Naive thymus-derived CD4-positive, alpha-beta T cell (primary cell): ENCODE measurements around the gene CHRNB2. TPM values are rescaled to one million over a fixed set of nuclear protein-coding genes. Genes with fewer than 3 reads are reported as not detected.
A peak's percentile ranks its signal among the peaks of the same experiment; 100 is the strongest.

Experiments
- ATAC-seq: fragments of 150-1000 bp; cut with Tn5 transposase; 2 replicates; pipeline ENCODE4 v1.10.0; 2021; ENCODE audit warnings: mild to moderate bottlenecking, moderate library complexity
- CTCF ChIA-PET: fragments of 350-600 bp; sonication (Branson Sonifier 250); formaldehyde crosslinking; loops from one replicate; lab custom pipeline; 2021; ENCODE audit warnings: antibody characterized with exemption; lab: Charles Lee
- POLR2A ChIA-PET: fragments of 350-600 bp; sonication (Branson Sonifier 250); formaldehyde crosslinking; loops from one replicate; lab custom pipeline; 2021; ENCODE audit warnings: antibody characterized with exemption, inconsistent platforms; lab: Charles Lee
- DNase-seq, 9 donors: peaks; one replicate each; pipeline versions ENCODE4 v3.0.0 to v3.0.0-alpha.2; 2020 to 2022; ENCODE audit warnings: mixed read lengths in 1 of 9
- H3K27ac ChIP-seq: one replicate; pipeline ENCODE4 v1.7.0; 2013; ENCODE audit warnings: mild to moderate bottlenecking, low read depth, low read length, moderate library complexity
- H3K27me3 ChIP-seq, 2 donors: one replicate each; pipeline ENCODE4 v1.7.0; 2013; ENCODE audit warnings: low read length in 2 of 2, mild to moderate bottlenecking in 2 of 2, moderate library complexity in 2 of 2; ENCODE audit not compliant: control insufficient read depth in 2 of 2, insufficient read depth in 2 of 2
- H3K36me3 ChIP-seq, 3 experiments: 1 replicate in 2 of 3; 2 replicates in 1 of 3; pipeline ENCODE4 v1.7.0; 2013; ENCODE audit warnings: low read length in 3 of 3, mild to moderate bottlenecking in 3 of 3, moderate library complexity in 1 of 3; ENCODE audit not compliant: insufficient read depth in 3 of 3, control insufficient read depth in 2 of 3
- H3K4me1 ChIP-seq, 2 donors: one replicate each; pipeline ENCODE4 v1.7.0; 2013; ENCODE audit warnings: low read length in 2 of 2, mild to moderate bottlenecking in 2 of 2, moderate library complexity in 1 of 2; ENCODE audit not compliant: control insufficient read depth in 2 of 2, insufficient read depth in 2 of 2
- H3K4me3 ChIP-seq: 2 replicates; pipeline ENCODE4 v1.7.0; 2013; ENCODE audit warnings: mild to moderate bottlenecking, low read length
- H3K9me3 ChIP-seq, 3 experiments: 1 replicate in 2 of 3; 2 replicates in 1 of 3; pipeline ENCODE4 v1.7.0; 2013; ENCODE audit warnings: low read length in 3 of 3; ENCODE audit not compliant: control insufficient read depth in 2 of 3
- H3K27ac Mint-ChIP-seq, 9 donors: one replicate each; pipeline ENCODE4 v1.8.0; 2020 to 2022; ENCODE audit warnings: mixed read lengths in 9 of 9, mild to moderate bottlenecking in 8 of 9, moderate library complexity in 5 of 9, inconsistent platforms in 2 of 9
- H3K27me3 Mint-ChIP-seq, 5 donors: one replicate each; pipeline ENCODE4 v1.8.0; 2021 to 2022; ENCODE audit warnings: mixed read lengths in 5 of 5, mild to moderate bottlenecking in 1 of 5
- H3K36me3 Mint-ChIP-seq, 5 donors: one replicate each; pipeline ENCODE4 v1.8.0; 2020 to 2022; ENCODE audit warnings: mixed read lengths in 5 of 5, mild to moderate bottlenecking in 3 of 5, inconsistent platforms in 1 of 5
- H3K4me1 Mint-ChIP-seq, 7 donors: one replicate each; pipeline ENCODE4 v1.8.0; 2020 to 2022; ENCODE audit warnings: mixed read lengths in 7 of 7, mild to moderate bottlenecking in 3 of 7, inconsistent platforms in 1 of 7
- H3K4me3 Mint-ChIP-seq, 10 donors: one replicate each; pipeline ENCODE4 v1.8.0; 2020 to 2022; ENCODE audit warnings: mild to moderate bottlenecking in 10 of 10, mixed read lengths in 10 of 10, moderate library complexity in 6 of 10, inconsistent platforms in 2 of 10
- H3K9me3 Mint-ChIP-seq, 11 donors: one replicate each; pipeline ENCODE4 v1.8.0; 2020 to 2022; ENCODE audit warnings: mixed read lengths in 11 of 11, mild to moderate bottlenecking in 4 of 11, inconsistent platforms in 1 of 11, moderate library complexity in 1 of 11
- intact Hi-C, 2 donors: fragments of 100-400 bp; cut with micrococcal nuclease; formaldehyde crosslinking; loops; one replicate each; pipeline ENCODE4 v1.15.1; 2023
- polyA plus RNA-seq, 2 donors: library from polyadenylated mRNA; unstranded; fragments of 300-500 nt; fragmentation: Illumina TruSeq; gene quantifications; one replicate each; pipeline ENCODE4 v1.2.3, GENCODE V29; 2021
- total RNA-seq, 6 experiments: library from RNA in 5 of 6; stranded (reverse) in 5 of 6; gene quantifications; 1 replicate in 5 of 6; 2 replicates in 1 of 6; pipeline ENCODE4 v1.2.3 and lab custom pipeline; 2021 to 2026

The CHRNB2 gene
- total and polyA plus RNA-seq, 7 experiments from 2014 or later: not detected

DNA sequence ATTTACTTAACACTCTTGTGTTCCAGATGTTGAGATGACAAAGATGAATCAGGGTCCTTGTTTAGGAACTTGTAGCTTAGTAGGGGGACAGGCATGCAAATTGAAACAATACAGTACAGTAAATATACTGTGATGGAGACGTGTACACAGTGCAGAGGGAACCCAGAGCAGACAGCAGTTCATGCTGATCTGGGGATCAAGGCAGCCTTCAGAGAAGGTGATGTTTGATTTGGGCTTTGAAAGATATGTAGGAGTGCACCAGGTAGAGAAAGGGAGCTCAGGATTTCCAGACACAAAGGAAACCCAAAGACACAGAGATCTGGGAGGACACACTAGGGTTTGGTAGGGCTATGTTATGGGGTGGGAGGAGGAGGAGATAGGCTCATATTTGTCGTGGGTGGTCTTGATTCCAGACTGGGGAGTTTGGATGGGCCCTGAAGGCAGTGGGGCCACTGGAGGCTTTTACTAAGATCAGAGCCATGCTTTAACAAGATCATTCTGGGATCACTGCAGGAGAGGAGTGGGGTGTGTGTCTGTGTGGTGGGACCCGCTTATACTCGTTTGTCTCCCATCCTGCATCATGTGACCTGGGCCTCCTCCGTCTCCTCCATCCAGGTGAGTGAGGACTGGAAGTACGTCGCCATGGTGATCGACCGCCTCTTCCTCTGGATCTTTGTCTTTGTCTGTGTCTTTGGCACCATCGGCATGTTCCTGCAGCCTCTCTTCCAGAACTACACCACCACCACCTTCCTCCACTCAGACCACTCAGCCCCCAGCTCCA, 7.8 kb downstream of the CHRNB2 start:
- ATAC-seq: no peak

DNA sequence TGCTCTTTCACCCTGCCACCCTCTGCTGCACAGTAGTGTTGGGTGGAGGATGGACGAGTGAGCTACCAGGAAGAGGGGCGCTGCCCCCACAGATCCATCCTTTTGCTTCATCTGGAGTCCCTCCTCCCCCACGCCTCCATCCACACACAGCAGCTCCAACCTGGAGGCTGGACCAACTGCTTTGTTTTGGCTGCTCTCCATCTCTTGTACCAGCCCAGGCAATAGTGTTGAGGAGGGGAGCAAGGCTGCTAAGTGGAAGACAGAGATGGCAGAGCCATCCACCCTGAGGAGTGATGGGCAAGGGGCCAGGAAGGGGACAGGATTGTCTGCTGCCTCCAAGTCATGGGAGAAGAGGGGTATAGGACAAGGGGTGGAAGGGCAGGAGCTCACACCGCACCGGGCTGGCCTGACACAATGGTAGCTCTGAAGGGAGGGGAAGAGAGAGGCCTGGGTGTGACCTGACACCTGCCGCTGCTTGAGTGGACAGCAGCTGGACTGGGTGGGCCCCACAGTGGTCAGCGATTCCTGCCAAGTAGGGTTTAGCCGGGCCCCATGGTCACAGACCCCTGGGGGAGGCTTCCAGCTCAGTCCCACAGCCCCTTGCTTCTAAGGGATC, 8.5 kb downstream of the CHRNB2 start:
- Mint-ChIP-seq H3K4me1 (peaks cover 0 to 16% (median 0%) of the 10 kb centered on the region in 7 donors), H3K27me3 (peaks cover 0 to 6% (median 0%) of the 10 kb centered on the region in 5 donors), H3K36me3 (peaks cover 0 to 15% (median 0%) of the 10 kb centered on the region in 5 donors), H3K9me3 (peaks cover 0 to 1% (median 0%) of the 10 kb centered on the region in 11 donors), H3K27ac (peak overlapping the region in 3 of 9 donors; percentile 2 to 49 (median 48)), H3K4me3 (no peak overlapping the region)
- ChIA-PET POLR2A (no interaction called here), CTCF (interaction anchor here (1.1 kb wide), 1 partner anchor 16 kb away, joined by 3 read pairs; no protein-coding TSS in a partner anchor)
- Histone ChIP-seq H3K9me3 (no peaks in the 10 kb centered on the region), H3K4me1 (no peaks in the 10 kb centered on the region), H3K27me3 (no peaks in the 10 kb centered on the region), H3K36me3 (peaks cover 0 to 32% (median 4%) of the 10 kb centered on the region in 3 experiments), H3K27ac (no peak overlapping the region), H3K4me3 (no peak overlapping the region)
- ATAC-seq (no peak), DNase-seq (no peak)
- intact Hi-C loops: no loop called here

More for the DNA sequence above, 7.8 kb downstream of the CHRNB2 start:
- Histone ChIP-seq H3K36me3 (peaks cover 0 to 25% (median 0%) of the 10 kb centered on the region in 3 experiments), H3K4me1 (no peaks in the 10 kb centered on the region), H3K27me3 (no peaks in the 10 kb centered on the region), H3K27ac (no peak overlapping the region), H3K9me3 (no peaks in the 10 kb centered on the region), H3K4me3 (no peak overlapping the region)
- Mint-ChIP-seq H3K27me3 (peaks cover 0 to 9% (median 0%) of the 10 kb centered on the region in 5 donors), H3K36me3 (peaks cover 0 to 14% (median 0%) of the 10 kb centered on the region in 5 donors), H3K4me1 (peaks cover 0 to 16% (median 0%) of the 10 kb centered on the region in 7 donors), H3K27ac (peak overlapping the region in 4 of 9 donors; percentile 2 to 55 (median 38)), H3K9me3 (peaks cover 0 to 1% (median 0%) of the 10 kb centered on the region in 11 donors), H3K4me3 (no peak overlapping the region)
- DNase-seq: no peak
- intact Hi-C loops: no loop called here
- ChIA-PET POLR2A (interaction anchor here (0.6 kb wide), 1 partner anchor 211 kb away, joined by 3 read pairs; no protein-coding TSS in a partner anchor), CTCF (interaction anchor here (1.1 kb wide), 1 partner anchor 16 kb away, joined by 3 read pairs; no protein-coding TSS in a partner anchor)

DNA sequence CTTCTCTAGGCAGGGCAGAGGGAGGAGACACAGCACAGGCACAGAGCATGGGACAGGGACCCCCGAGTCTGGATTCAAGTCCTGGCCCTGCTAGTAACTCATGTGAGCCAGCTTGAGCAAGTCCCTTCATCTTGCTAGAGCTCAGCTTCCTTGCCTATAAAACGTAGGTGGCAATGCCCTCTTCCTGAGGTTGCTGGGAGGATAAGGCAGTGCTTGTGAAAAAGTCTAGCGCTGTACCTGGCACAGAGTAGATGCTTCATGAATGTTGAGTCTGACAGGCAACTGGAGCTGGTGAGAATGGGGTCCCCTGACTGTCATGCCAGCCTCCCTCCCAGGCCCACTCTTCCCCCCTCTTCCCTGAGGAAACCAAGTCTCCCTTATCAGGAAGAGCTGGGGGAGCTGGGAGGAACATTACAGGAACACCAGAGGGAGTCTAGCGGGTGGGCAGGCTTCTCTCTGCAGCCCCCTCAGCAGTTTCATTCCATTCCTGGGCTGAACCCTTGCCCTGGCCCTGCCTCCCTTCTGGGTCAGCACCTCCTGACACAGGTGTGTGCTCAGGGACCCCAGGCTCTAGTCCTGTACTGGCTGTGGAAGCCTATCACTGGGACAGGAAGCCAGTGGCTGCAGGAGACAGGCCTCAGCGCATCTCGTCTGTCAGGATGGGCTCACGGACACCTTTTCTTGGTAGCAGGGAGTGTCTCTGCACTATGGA, 9.9 kb downstream of the CHRNB2 start:
- DNase-seq: no peak
- H3K27ac Mint-ChIP-seq: peak overlapping the region in 4 of 9 donors; percentile 36 to 62 (median 55)
- intact Hi-C loops: no loop called here

DNA sequence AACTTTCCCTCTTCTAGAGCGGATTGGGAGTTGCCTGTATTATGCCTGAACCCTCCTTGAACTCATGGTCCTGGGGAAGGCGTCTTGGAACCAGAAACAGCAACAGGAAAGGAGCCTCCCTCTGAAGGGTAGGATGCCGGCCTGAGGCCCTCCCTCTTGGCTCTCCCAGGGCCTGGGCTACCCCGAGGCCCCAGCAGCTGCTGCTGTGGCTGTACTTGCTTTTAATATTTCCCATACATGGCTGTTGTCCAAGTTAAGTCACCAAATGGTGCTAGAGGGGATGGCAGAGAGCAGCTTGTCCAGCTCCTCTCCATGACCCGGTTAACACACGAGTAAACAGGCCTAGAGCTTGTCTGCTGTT, 10.5 kb downstream of the CHRNB2 start:
- no peaks in the 10 kb centered on the region for H3K4me1 ChIP-seq
- H3K9me3 Mint-ChIP-seq: peaks cover 0 to 1% (median 0%) of the 10 kb centered on the region in 11 donors
- H3K36me3 Mint-ChIP-seq: peaks cover 0 to 20% (median 3%) of the 10 kb centered on the region in 5 donors
- DNase-seq (no peak), ATAC-seq (no peak)
- H3K4me3 ChIP-seq: no peak overlapping the region
- no peaks in the 10 kb centered on the region for H3K27me3 ChIP-seq
- H3K4me1 Mint-ChIP-seq: peaks cover 0 to 16% (median 0%) of the 10 kb centered on the region in 7 donors
- peak overlapping the region in 3 of 9 donors; percentile 36 to 62 (median 54) for H3K27ac Mint-ChIP-seq
- H3K4me3 Mint-ChIP-seq: no peak overlapping the region
- POLR2A ChIA-PET: interaction anchor here (0.8 to 0.9 kb wide), 2 partner anchors 18 to 50 kb away, joined by 3 read pairs; no protein-coding TSS in a partner anchor
- intact Hi-C loops: no loop called here
- H3K36me3 ChIP-seq: peaks cover 10 to 52% (median 15%) of the 10 kb centered on the region in 3 experiments
- H3K27ac ChIP-seq: no peak overlapping the region
- no peaks in the 10 kb centered on the region for H3K27me3 Mint-ChIP-seq
- H3K9me3 ChIP-seq: no peaks in the 10 kb centered on the region
- CTCF ChIA-PET: no interaction called here

More for the DNA sequence above, 9.9 kb downstream of the CHRNB2 start:
- Mint-ChIP-seq H3K4me3 (no peak overlapping the region), H3K36me3 (peaks cover 0 to 20% (median 3%) of the 10 kb centered on the region in 5 donors), H3K4me1 (peaks cover 0 to 16% (median 0%) of the 10 kb centered on the region in 7 donors), H3K9me3 (peaks cover 0 to 1% (median 0%) of the 10 kb centered on the region in 11 donors), H3K27me3 (no peaks in the 10 kb centered on the region)
- H3K36me3 ChIP-seq: peaks cover 5 to 47% (median 9%) of the 10 kb centered on the region in 3 experiments
- no peak for ATAC-seq
- ChIA-PET CTCF (no interaction called here), POLR2A (no interaction called here)
- no peaks in the 10 kb centered on the region for H3K4me1 ChIP-seq
- H3K27ac ChIP-seq: no peak overlapping the region
- H3K9me3 ChIP-seq: no peaks in the 10 kb centered on the region
- H3K27me3 ChIP-seq: no peaks in the 10 kb centered on the region
- no peak overlapping the region for H3K4me3 ChIP-seq

DNA sequence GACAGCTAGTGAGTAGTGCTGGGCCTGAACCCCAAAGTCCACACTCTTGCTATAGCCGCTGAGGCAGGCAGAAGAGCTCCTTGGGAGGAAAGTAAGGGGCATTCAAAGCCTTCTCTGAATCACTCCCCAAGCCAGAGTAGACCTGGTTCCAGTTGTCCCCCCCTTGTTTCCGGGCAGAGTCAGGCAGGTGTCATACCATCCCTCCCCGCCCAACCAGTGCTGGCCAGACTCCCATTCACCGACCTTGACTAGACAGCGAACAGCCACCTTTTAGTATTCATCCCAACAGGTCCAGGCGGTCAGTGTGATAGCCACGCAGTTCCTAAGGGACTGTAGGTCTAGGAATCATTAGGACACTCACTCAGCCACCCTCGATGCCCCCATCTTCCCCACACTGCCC, 11.8 kb downstream of the CHRNB2 start:
- peak overlapping the region in 2 of 9 donors; percentile 42 to 48 for H3K27ac Mint-ChIP-seq
- CTCF ChIA-PET: no interaction called here

DNA sequence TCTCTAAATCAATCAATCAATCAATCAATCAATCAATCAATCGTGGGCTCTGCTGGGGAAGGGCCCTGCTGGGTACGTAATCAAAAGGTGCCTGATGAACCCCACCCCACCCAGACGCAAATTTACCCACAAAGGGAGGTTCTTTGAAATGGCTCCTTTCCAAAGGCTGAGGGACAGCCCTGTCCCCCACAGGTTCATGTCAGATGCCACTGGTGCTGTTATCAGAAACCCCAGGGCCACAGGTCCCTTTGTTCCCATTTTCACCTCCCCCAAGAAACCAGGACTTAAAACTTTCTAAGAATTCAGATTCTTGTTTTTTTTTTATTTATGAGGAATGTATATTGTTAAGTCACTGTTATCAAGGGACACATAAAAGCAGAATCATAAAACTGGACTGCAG, 14.2 kb downstream of the CHRNB2 start:
- Histone ChIP-seq H3K27me3 (no peaks in the 10 kb centered on the region), H3K4me3 (no peak overlapping the region), H3K4me1 (no peaks in the 10 kb centered on the region), H3K9me3 (no peaks in the 10 kb centered on the region), H3K36me3 (peaks cover 37 to 89% (median 45%) of the 10 kb centered on the region in 3 experiments), H3K27ac (no peak overlapping the region)
- no peaks in the 10 kb centered on the region for H3K27me3 Mint-ChIP-seq
- no peak for ATAC-seq
- CTCF ChIA-PET: no interaction called here
- POLR2A ChIA-PET: no interaction called here
- no peak for DNase-seq
- H3K4me1 Mint-ChIP-seq: peaks cover 0 to 13% (median 2%) of the 10 kb centered on the region in 7 donors
- H3K9me3 Mint-ChIP-seq: no peaks in the 10 kb centered on the region
- H3K27ac Mint-ChIP-seq: no peak overlapping the region
- peaks cover 17 to 48% (median 30%) of the 10 kb centered on the region in 5 donors for H3K36me3 Mint-ChIP-seq
- H3K4me3 Mint-ChIP-seq: no peak overlapping the region
- intact Hi-C loops: no loop called here

More for the DNA sequence above, 11.8 kb downstream of the CHRNB2 start:
- intact Hi-C loops: no loop called here
- H3K4me3 ChIP-seq: no peak overlapping the region
- H3K4me3 Mint-ChIP-seq: no peak overlapping the region
- no peak overlapping the region for H3K27ac ChIP-seq
- no peaks in the 10 kb centered on the region for H3K27me3 Mint-ChIP-seq
- H3K4me1 ChIP-seq: no peaks in the 10 kb centered on the region
- H3K36me3 Mint-ChIP-seq: peaks cover 10 to 29% (median 11%) of the 10 kb centered on the region in 5 donors
- peaks cover 0 to 1% (median 0%) of the 10 kb centered on the region in 11 donors for H3K9me3 Mint-ChIP-seq
- no peaks in the 10 kb centered on the region for H3K9me3 ChIP-seq
- POLR2A ChIA-PET: no interaction called here
- peaks cover 0 to 23% (median 3%) of the 10 kb centered on the region in 7 donors for H3K4me1 Mint-ChIP-seq
- H3K36me3 ChIP-seq: peaks cover 18 to 65% (median 24%) of the 10 kb centered on the region in 3 experiments
- DNase-seq (no peak), ATAC-seq (no peak)
- no peaks in the 10 kb centered on the region for H3K27me3 ChIP-seq
